NK-92 treated with Interleukin-12 subunit alpha and Interleukin-12 subunit beta, amount 100 ng/mL, for 24 hours (cell line): ENCODE results near the gene HERC2.
"Not testable (repeated sequence)": the region's sequence is repeated elsewhere in the genome, so short reads cannot be mapped to it uniquely, and the experiment has no call there.

Experiments used
- DNase-seq: peaks from one replicate; lab custom pipeline; 2025; lab: John Stamatoyannopoulos, UW

The HERC2 gene

DNA sequence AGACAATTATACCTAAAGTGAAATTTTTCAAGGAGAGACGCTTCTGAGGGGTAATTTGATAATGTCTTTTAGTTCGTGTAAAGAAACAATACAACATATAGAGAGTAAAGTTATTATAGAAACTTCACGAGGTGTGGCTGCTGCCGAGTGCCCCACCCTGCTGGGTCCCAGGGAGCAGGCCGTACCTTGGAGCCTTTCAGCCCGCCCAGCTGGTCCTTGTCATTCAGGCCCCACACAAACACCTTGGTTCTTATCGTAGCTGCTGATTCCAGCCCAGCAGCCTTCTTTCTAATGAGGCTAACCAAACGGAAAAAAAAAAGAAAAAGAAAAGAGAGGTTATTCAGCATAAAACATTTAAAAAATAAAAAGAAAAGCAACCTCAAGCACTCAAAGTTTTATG, 139.8 kb downstream of the HERC2 start:
- no peak for DNase-seq

DNA sequence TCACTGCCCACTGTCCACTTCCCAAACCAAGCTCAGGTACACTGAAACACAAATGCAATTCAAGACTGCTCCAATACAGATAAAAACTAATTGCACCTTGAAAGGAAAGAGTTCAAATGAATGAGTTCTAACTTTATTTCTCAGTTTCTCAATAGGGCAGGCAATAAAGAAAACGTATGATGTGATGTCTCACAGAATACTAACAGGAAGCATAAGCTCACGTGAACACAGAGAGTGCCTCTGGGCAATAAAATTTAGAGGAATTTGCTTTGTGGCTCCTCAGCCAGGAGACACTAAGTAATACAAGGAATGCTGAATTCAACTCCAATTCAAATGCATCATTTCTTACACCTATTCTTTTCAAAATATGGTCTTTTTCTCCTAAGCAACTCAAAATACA, 140.6 kb downstream of the HERC2 start:
- DNase-seq: no peak

DNA sequence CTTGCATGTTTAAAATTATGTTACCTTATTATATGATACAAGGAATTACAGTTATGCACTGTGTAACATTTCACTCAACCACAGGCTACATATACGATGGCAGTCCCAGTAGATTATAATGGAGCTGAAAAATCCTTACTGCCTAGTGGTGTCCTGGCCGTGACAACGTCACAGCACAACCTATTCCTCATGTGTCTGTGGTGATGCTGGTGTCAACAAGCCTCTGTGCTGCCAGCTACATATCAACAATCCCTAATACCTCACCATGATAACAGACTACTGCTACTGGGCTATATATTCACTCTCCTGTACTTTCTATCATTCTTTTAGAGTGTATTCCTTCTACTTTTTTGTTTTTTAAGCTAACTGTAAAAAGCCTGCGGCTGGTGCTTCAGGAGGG, 142.7 kb downstream of the HERC2 start:
- no peak for DNase-seq

DNA sequence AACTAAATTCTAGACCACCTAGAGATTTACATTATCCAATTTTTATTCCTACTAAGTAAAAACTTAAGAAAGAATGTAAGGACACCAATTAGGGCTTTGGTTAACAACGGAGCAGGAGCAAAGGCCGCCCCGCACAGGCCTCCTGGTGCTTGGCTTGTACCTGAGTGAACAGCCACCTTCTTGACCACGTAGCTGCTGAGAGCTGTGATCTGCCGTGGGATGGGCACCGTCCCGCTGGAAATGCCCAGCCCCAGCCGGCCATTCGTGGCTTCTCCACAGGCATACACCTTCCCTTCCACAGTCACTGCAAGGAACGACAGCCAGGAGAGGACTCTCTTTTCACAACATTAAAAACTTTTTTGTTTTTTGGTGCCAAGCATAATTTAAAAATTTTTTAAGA, 143.3 kb downstream of the HERC2 start:
- no peak for DNase-seq

DNA sequence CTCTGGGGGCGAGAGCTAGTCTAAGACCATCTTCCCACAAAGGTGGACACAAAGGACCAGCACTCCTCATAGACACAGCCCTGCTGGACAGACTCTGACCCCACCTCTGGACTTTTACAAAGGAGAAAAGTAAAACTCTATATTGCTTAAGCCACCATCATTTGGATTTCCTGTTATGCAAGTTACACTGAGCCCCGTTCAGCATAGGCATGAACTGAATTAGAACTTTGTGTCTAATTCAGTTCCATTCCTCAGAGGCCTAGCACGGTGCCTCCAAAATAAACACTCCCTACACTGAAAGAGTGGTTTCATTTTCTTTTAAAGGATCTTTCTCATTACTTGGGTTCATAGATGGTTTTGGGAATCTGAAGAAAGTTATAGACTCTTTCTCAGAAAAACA, 143.7 kb downstream of the HERC2 start:
- no peak for DNase-seq

DNA sequence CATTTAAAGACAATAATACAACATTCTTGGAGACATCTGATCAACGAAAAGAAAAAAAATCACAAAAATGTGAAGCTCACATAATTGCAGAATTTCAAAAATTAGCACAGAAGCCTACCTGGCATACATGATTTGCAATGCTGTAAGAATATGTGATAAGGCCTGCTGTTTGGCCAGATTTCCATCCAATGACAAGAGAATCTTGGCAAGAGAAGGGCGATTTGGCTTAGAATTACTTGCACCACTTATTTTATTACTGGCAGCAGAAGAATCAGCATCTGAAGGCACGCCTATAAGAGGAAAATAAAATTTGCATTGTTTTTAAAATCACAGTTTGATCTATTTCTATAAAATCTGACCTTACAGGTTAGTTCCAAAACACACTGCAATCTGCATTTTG, 152.6 kb downstream of the HERC2 start:
- no peak for DNase-seq

DNA sequence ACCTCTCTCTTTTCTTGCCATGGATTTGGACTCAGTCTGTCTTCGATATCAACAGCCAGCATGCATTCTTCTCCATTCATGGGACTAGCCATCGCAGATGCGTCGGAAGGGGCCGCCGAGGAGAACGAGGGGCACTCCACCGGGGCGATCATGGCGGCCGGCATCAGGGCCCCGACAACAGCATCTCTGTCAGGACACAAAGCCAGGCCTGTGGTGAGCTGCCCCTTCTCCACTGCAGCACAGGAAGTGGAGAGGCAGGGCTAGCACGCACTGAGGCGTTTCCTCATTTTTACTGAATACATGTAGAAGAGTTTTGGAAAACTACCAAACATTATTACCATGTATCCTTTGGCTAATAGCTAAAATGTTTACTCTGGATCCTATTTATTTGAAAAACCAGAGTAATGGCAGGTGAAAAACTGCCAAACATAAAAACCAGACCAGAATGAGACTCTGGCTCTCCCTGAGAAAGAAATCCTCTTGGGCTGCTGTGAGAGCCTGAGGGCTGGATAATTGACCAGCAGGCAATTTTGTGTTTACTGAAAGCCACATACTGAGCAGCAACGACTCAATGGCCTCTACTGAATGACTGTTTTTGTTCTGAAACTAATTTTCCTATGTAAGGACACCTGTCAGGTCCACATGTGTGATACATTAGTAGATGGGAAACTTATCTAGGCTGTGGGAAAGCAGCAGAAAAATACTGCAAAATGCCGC, 153.4 kb downstream of the HERC2 start:
- DNase-seq: not testable (repeated sequence)

DNA sequence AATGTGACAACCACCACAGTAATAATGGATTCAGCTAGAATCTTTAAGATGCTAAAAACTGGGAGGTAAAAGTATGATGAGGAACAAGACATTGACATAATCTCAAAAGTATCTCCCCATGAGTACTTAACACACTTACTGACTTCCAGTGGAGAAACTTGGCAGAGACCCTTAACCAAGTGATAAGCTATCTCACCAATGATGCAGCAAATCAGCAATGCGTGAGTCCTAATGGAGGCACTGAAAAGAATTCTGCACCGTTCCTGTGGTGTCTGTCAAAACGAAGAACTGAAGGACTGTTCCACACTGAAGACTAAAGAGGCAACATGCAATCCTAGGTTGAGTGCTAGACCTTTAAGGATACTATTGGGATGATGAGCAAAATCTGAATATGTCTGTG, 154.9 kb downstream of the HERC2 start:
- DNase-seq: no peak

DNA sequence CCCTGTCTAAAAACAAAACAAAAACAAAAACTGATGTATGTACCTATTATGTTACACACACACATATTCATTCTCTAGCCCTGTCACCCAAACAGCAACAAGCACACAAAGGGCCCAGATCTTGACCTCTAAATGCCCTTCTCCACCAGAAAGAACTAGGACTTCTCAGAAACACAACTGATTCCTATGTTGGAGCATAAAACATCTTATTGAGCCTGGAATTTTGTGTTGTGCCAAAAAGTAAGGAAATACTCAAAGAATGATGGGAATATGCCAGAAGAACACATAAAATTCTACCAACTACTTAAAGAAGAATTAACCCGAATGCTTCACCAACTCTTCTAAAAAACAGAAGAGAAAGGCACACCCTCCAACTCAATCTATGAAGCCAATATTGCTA, 156.2 kb downstream of the HERC2 start:
- DNase-seq: no peak

DNA sequence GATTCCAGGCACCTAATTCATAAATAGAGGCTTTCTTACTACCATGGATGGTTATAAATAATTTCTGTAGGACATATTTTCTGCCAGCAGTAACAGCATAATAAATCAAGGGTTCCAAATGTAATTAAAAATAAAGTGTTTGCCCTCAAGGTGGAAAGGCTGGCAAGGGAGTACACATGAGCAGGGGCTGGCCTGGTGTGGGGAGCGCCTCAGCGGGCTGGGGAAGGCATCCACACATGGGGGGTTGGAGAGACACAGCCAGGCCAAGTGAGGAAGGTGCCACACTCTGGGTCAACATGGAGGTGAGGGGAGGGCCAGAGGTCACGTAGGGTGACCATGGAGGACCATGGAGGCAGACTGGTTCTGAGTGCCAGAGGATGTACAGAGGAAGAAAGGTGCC, 157.1 kb downstream of the HERC2 start:
- no peak for DNase-seq

DNA sequence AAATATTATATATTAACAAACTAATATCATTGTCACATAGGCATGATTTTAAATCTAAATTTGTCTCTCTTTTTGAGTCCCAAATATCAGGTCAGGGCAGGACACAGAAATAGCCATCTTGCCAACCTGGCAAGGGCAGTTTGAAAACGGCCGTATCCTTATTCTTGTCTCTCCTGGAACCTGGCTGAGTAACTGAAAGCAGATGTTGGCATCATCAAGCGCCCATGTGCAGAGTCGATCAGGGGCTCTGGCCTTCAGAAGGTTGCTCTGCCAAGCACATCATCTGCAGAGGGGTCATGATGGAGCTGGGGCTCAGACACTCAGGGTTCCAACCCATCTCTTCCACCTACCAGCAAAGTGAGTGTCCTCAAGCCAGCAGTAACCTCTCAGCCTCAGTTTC, 167.7 kb downstream of the HERC2 start:
- DNase-seq: no peak

DNA sequence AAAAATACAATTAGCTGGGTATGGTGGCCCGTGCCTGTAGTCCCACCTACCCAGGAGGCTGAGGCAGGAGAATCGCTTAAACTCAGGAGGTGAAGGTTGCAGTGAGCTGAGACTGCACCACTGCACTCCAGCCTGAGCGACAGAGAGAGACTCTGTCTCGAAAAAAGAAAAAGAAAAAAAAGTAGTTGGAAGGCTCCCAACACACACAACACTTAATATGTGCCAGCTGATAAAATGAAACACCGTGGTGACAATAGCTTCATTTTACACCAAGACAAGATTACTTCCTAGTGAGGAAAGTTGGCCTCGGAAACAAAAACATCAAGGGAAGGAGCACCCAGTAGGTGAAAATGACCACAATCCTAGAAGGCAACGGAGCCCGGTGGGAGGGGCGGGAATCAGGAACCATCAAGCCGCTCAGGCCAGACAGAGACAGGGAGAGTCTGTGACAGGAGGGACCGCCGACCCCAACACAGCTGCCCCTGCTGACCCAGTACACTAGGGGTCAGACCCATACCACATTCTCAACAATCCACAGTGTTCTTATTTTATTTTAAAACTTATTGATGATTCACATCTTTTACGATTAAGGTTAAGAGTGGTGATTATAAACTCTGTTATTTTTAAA, 168.4 kb downstream of the HERC2 start:
- no peak for DNase-seq

DNA sequence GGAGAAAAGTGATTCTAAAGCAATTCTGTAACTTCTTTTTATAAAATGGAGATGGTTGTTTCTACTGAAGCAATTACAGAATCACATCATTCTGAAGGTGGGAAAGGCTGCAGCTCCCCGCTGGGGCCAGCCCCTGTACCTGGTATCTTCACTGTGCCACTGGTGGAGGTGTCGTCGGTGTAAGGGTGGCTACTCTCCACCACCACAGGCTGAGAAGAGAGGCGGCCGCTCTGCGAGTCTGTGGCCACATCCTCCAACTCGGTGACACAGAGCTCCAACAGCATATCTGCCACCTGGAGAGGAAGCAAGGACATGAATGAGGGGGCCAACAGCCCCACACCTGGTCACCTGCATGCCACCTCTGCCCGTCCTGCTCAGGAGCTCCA, 169.4 kb downstream of the HERC2 start:
- not testable (repeated sequence) for DNase-seq

DNA sequence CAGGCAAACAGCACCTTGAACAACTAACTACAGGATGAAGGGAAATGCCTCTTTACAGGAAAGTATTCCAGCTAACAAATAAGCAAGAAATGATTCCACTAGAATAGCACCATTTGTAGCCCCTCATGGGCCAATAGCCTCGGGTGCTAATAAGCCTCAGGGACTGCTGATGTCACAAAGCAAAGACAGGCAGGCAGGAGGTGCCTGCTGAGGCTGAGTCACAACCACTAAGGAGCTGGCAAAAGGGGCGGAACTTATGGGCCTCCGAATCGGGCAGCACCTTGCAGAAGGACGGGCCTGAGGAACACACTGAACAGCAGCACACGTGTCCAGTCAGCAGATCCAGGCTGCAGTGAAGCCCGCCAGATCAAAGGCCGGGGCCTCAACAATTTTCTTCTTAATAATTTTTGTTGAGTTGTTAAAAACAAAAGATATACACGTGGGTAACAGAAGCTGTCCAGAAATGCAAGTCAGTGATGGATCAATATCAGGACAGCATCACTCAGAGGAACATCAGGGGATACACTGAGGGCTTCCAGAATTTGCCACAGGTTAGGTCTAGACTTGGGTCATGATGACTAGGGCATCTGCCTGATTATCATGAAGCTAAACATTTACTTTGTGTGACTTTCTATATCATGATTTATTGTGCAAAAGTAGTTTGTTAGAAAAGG, 170.0 kb downstream of the HERC2 start:
- not testable (repeated sequence) for DNase-seq

DNA sequence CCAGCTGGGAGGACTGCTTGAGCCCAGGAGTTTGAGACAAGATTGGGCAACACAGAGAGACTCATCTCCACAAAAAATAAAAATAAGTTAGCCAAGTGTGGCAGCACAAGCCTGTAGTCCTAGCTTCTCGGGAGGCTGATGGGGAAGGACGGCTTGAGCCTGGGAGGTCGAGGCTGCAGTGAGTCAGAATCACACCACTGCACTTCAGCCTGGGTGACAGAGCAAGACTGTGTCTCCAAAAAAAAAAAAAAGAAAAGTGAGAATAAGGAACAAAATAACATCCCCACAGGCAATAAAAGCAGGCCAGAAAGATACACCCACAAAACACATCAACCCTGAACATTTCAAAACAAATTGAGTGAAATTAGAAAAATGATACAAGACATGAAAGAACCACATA, 174.2 kb downstream of the HERC2 start:
- no peak for DNase-seq

DNA sequence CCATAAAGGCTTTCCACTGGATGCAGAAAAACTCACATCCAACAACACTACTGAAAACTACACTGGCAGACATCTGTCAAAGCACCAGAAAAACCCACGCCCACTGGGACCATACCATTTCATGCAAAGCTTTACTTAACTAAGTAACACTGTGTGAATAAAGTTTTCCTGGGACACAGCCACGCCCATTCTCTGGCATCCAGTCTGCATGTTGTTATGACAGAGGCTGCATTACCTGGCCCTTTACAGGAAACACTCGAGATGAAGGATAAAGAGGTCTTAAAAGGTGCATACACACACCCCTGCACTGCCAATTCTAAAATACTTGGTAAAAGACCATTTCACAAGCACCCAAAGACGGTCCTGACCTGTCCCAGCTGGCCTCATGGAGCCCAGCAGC, 176.6 kb downstream of the HERC2 start:
- not testable (repeated sequence) for DNase-seq

DNA sequence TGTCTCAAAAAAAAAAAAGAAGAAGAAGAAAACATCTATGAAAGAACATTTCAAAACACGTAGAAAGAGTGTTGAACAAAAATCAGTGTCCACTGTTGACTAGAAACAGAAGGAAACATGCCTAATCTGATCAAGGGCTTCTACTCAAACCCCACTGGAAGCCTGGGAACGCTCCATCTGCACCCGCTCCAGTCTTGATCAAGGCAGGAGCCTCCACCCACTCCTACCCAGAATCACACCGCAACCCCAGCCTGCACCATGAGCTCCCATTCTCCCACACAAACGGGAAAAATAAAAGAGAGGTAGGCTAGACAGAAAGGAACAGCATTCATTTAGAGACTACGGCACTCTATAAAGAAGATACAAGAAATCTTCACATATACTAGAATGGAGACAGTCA, 181.9 kb downstream of the HERC2 start:
- no peak for DNase-seq

DNA sequence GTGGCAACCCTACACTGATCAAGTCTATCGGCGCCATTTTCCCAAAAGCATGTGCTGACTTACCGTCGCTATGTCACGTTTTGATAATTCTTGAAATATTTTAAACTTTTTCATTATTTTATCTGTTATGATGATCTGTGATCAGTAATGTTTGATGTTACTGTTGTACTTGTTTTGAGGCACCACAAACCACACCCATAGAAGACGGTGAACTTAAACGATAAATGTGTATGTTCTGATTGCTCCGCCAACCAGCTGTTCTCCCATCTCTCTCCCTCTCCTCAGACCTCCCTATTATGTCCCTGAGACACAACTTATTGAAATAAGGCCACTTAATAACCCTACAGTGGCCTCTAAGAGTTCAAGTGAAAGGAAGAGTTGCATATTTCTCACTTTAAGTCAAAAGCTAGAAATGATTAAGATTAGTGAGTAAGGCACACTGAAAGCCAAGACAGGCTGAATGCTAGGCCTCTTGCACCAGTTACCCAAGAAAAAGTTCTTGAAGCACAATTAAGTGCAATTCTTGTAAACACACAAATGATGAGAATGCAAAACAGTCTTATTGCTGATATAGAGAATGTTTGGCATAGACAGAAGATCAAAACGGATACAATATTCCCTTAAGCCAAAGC, 184.5 kb downstream of the HERC2 start:
- DNase-seq: not testable (repeated sequence)

DNA sequence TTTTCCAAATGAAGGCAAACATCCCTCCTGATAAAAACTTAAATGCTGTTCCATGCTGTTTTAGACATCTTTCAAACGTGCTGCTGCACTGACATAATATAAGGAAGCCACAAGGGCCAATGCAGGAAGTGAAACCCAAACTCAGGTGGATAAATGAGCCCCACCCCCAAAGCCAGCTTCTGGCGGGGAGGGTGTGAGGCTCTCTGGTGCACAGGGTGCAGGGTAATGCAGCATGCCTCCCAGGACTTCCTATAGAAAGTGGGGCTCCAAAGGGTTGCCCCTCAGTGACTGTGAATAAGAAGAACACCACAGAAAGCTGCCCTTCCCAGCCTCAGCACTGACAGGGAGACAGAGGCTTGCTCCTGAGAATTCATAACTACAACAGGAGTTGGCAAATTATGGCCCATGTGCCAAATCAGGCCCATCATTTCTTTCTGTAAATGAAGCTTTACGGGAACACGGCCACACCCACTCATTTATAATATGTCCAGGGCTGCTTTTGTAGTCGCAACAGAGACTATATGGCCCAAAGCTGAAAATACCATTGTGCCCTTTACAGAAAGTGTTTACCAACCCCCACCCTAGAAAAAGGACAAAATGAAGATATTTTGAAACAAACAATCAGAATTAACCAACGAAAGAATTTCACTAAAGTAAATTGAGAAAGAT, 185.6 kb downstream of the HERC2 start:
- DNase-seq: not testable (repeated sequence)

DNA sequence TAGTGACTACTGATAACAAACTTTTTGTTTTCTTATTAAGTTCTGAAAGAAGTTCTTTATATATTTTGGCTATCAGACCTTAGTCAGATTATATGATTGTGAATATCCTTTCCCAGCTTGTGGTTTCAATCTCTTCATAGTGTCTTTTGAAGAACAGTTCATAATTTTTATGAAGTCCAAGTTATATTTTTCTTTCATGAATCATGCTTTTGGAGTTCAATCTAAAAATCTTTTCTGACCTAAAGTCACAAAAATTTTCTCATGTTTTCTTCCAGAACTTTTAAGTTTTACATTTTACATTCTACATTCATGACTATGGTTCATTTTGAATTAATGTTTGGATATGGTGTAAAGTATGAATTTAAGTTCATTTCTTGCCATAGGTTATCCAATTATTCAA, 188.7 kb downstream of the HERC2 start:
- no peak for DNase-seq

DNA sequence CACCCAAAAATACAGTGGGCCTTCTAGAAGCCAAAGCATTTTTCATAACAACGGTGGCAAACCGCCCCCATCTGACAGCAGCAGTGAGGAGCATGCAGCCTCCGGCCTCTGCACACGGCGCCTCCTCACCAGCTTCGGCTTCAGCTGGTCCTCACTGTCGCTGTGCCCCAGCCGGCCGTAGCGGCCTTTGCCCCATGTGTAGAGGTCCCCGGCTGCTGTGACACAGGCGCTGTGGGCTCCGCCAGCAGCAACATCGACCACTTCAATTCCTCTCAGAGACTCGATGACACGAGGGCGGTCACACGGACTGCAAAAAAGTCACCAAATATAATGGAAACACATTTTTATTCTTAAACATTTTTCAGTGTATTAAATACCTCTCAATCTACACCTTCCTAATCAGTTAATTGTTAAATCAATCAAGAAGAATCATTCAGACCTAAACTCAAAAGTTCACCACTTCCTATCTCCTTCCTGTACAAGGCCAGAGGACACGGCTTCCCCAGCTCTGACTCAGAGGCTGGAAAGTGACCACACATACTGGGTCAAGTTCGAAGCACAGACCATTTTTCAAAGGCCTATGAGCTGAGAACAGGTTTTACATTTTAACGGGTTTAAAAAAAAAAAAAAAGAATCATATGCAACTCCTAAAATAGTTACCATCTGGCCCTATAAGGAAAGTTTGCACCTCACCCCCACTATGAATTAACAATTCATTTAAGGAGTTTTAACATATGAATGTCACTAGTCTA, 189.3 kb downstream of the HERC2 start:
- no peak for DNase-seq

DNA sequence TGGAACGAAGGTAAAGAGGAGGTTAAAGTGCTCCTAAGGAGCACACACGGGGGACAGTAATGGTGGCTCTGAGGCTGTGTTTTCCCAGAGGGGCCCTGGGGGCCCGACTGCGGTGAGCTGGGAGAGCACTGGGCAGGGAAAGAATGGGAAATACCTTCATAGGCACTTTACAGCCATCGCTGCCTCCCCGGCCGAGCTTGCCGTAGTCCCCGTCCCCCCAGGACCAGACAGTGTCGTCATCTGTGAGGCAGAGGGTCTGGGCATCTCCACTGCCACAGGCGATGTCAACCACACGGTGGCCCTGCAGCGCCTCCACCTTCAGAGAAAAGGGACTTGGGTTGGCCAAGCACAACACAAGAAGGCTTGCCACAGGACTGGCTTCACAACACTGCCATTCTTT, 190.0 kb downstream of the HERC2 start:
- DNase-seq: no peak
